K562 (cell line): ENCODE results near the gene CHST15. TPM values are rescaled to one million over a fixed set of nuclear protein-coding genes. Genes with fewer than 3 reads are reported as not detected.

Experiments used
- ATAC-seq: fragments of 200-7000 bp; cut with Tn5 transposase; 3 replicates; pipeline ENCODE4 v1.9.1; 2020; ENCODE audit warnings: moderate library complexity
- BruUV-seq: library from RNA; stranded (reverse); fragments of 400-500 nt; replicated peaks from 2 replicates; lab custom pipeline; 2021; lab: Mats Ljungman, UMichigan
- CTCF ChIA-PET: fragments of 300-600 bp; formaldehyde crosslinking; extraction: SDS; loops from one replicate; lab custom pipeline; 2021; ENCODE audit warnings: low intra/inter-chr PET ratio; lab: Yijun Ruan, JAX
- POLR2A ChIA-PET: fragments of 300-600, 350-650 bp; sonication (Branson Sonifier 250); formaldehyde crosslinking; extraction: SDS; loops from one replicate; lab custom pipeline; 2021; ENCODE audit warnings: antibody characterized with exemption, inconsistent platforms; lab: Yijun Ruan, JAX
- DNase-seq, 4 experiments: peaks; one replicate each; pipeline versions ENCODE4 v3.0.0 to v3.0.0-alpha.2; 2011 to 2018; ENCODE audit warnings: low spot score in 3 of 4, mixed read lengths in 3 of 4; ENCODE audit errors: extremely low read depth in 1 of 4
- FAIRE-seq: peaks from 2 replicates; lab custom pipeline; 2011; peaks lifted over from hg19 to GRCh38; lab: Jason Lieb, UNC
- H2AFZ ChIP-seq: 2 replicates; pipeline ENCODE4 v1.6.0; 2011; ENCODE audit warnings: low read depth, low read length, control low read depth, inconsistent platforms
- H3K27ac ChIP-seq: fragments of 200-600 bp; 3 replicates; pipeline ENCODE4 v1.8.0; 2011; ENCODE audit warnings: low read depth, mild to moderate bottlenecking, control low read depth, inconsistent platforms, low read length, moderate library complexity, mixed read lengths; ENCODE audit errors: extremely low read depth
- H3K27me3 ChIP-seq, 2 experiments: fragments of 300-600 bp in 1 of 2; 2 replicates in 1 of 2; 3 replicates in 1 of 2; pipeline versions ENCODE4 v1.6.0 to v1.8.0; 2011; ENCODE audit warnings: inconsistent platforms in 2 of 2, low read length in 2 of 2, mild to moderate bottlenecking in 1 of 2, mixed read lengths in 1 of 2, moderate library complexity in 1 of 2; ENCODE audit not compliant: control insufficient read depth in 2 of 2, insufficient read depth in 2 of 2
- H3K36me3 ChIP-seq: fragments of 300-600 bp; 3 replicates; pipeline ENCODE4 v1.8.0; 2011; ENCODE audit warnings: mild to moderate bottlenecking, low read length, inconsistent platforms; ENCODE audit not compliant: control insufficient read depth, insufficient read depth
- H3K4me1 ChIP-seq, 2 experiments: fragments of 200-600 bp in 1 of 2; replicated peaks in 1 of 2; 2 replicates in 1 of 2; 3 replicates in 1 of 2; pipeline versions ENCODE4 v1.5.1 to v1.8.0; 2011; ENCODE audit warnings: inconsistent platforms in 2 of 2, low read length in 2 of 2, mild to moderate bottlenecking in 1 of 2, mixed read lengths in 1 of 2, moderate library complexity in 1 of 2; ENCODE audit not compliant: control insufficient read depth in 2 of 2, insufficient read depth in 2 of 2
- H3K4me2 ChIP-seq: 2 replicates; pipeline ENCODE4 v1.6.1; 2011; ENCODE audit warnings: low read length, control low read depth, inconsistent platforms, mixed read lengths; ENCODE audit not compliant: insufficient read depth
- H3K4me3 ChIP-seq: fragments of 200-600 bp; sonication (generic), shearing (Covaris generic); 2 replicates; pipeline ENCODE4 v1.5.1; 2016; ENCODE audit warnings: control low read depth, inconsistent platforms
- H3K79me2 ChIP-seq: fragments of 200-600 bp; 3 replicates; pipeline ENCODE4 v1.8.0; 2011; ENCODE audit warnings: low read length, inconsistent platforms; ENCODE audit not compliant: control insufficient read depth, insufficient read depth
- H3K9ac ChIP-seq, 2 experiments: 2 replicates each; pipeline versions ENCODE4 v1.6.0 to v1.6.1; 2011; ENCODE audit warnings: low read depth in 2 of 2, low read length in 2 of 2, control low read depth in 1 of 2, inconsistent platforms in 1 of 2, mild to moderate bottlenecking in 1 of 2, mixed read lengths in 1 of 2; ENCODE audit not compliant: insufficient read depth in 1 of 2
- H3K9me1 ChIP-seq: one replicate; pipeline ENCODE4 v1.6.0; 2011; ENCODE audit warnings: inconsistent platforms, mild to moderate bottlenecking, low read length, moderate library complexity; ENCODE audit not compliant: control insufficient read depth, insufficient read depth
- H3K9me3 ChIP-seq: replicated peaks from 2 replicates; pipeline ENCODE4 v1.5.1; 2011; ENCODE audit warnings: low read depth, low read length, inconsistent platforms; ENCODE audit not compliant: control insufficient read depth, insufficient read depth
- H4K20me1 ChIP-seq: replicated peaks from 2 replicates; pipeline ENCODE4 v1.6.1; 2011; ENCODE audit warnings: low read length, inconsistent platforms, mixed read lengths; ENCODE audit not compliant: control insufficient read depth, insufficient read depth
- CEBPZ ChIP-seq: fragments of 150-350 bp; IDR thresholded peaks from 2 replicates; pipeline ENCODE4 v1.6.1; 2014; ENCODE audit warnings: low read depth, mild to moderate bottlenecking, low read length, borderline replicate concordance
- CXXC5 ChIP-seq: fragments of 250-450 bp; sonication (Bioruptor Pico); IDR thresholded peaks from 2 replicates; pipeline ENCODE4 v1.8.0; 2022; ENCODE audit warnings: inconsistent platforms, mild to moderate bottlenecking, moderate library complexity
- DPF2 ChIP-seq: fragments of 450-650 bp; IDR thresholded peaks from 2 replicates; pipeline ENCODE4 v1.6.1; 2016
- IRF2 ChIP-seq: sonication (generic); formaldehyde crosslinking; IDR thresholded peaks from 2 replicates; pipeline ENCODE4 v1.8.1; 2022; ENCODE audit warnings: mild to moderate bottlenecking, missing genetic modification reagents
- LEF1 ChIP-seq: fragments of 450-650 bp; IDR thresholded peaks from 2 replicates; pipeline ENCODE4 v1.6.1; 2016; ENCODE audit warnings: mild to moderate bottlenecking
- PURB ChIP-seq: sonication (generic); formaldehyde crosslinking; IDR thresholded peaks from 2 replicates; pipeline ENCODE4 v1.9.0; 2021; ENCODE audit warnings: low read depth, mild to moderate bottlenecking, missing genetic modification reagents
- RBM14 ChIP-seq: fragments of 200-400 bp; formaldehyde crosslinking; IDR thresholded peaks from 2 replicates; pipeline ENCODE4 v1.6.1; 2018; ENCODE audit warnings: low read depth, mild to moderate bottlenecking, low read length, moderate library complexity, borderline replicate concordance; ENCODE audit not compliant: insufficient read depth
- RFX5 ChIP-seq: IDR thresholded peaks from 2 replicates; pipeline ENCODE4 v1.6.1; 2011; ENCODE audit warnings: low read depth, mild to moderate bottlenecking, improper control_type of control experiment, low read length
- TAL1 ChIP-seq: fragments of 450-650 bp; IDR thresholded peaks from 2 replicates; pipeline ENCODE4 v1.6.1; 2016; ENCODE audit warnings: mild to moderate bottlenecking
- ZBTB43 ChIP-seq: sonication (generic); formaldehyde crosslinking; IDR thresholded peaks from 2 replicates; pipeline ENCODE4 v1.8.0; 2023; ENCODE audit warnings: mild to moderate bottlenecking, missing genetic modification reagents
- ZNF224 ChIP-seq: sonication (generic); formaldehyde crosslinking; IDR thresholded peaks from 2 replicates; pipeline ENCODE4 v1.8.0; 2022; ENCODE audit warnings: mild to moderate bottlenecking, missing genetic modification reagents
- ZNF668 ChIP-seq: fragments of 250-450 bp; sonication (Bioruptor Pico); IDR thresholded peaks from 2 replicates; pipeline ENCODE4 v1.8.0; 2022; ENCODE audit warnings: mild to moderate bottlenecking, inconsistent platforms
- ZNF717 ChIP-seq: fragments of 250-450 bp; sonication (Bioruptor Pico); IDR thresholded peaks from 2 replicates; pipeline ENCODE4 v1.5.0; 2021
- ZNF830 ChIP-seq: fragments of 250-450 bp; sonication (Bioruptor Pico); IDR thresholded peaks from 2 replicates; pipeline ENCODE4 v1.5.0; 2021; ENCODE audit warnings: mild to moderate bottlenecking
- WGBS: fragments of 100-300 bp; shearing (Covaris generic); methylation state at CpG from one replicate; pipeline ENCODE4 v1.1.6; 2016; ENCODE audit warnings: low coverage, mixed read lengths; ENCODE audit not compliant: insufficient coverage; ENCODE audit errors: missing lambda C conversion rate; 5-methylcytosine and 5-hydroxymethylcytosine counted together
- in situ Hi-C: fragments of 300-500 bp; cut with MboI; formaldehyde crosslinking; loops from 4 replicates; pipeline ENCODE4 v1.15.0; 2018; ENCODE audit warnings: inconsistent platforms, mixed read lengths
- intact Hi-C: fragments of 100-400 bp; cut with micrococcal nuclease; formaldehyde crosslinking; loops from 2 replicates; pipeline ENCODE4 v1.14.2; 2022
- polyA plus RNA-seq, 8 experiments: library from polyadenylated mRNA; depleted of rRNA in 4 of 8; stranded (reverse) in 5 of 8; unstranded in 3 of 8; fragments of >200 nt; fragmentation: Nextera tagmentation in 2 of 8; fragmentation: Illumina TruSeq in 1 of 8; extraction: Ambion mirVana in 2 of 8; extraction: Trizol in 1 of 8; gene quantifications; 2 replicates each; pipeline versions ENCODE4 v1.2.1 to v1.2.3, GENCODE V29; 2011 to 2014; ENCODE audit warnings: inconsistent platforms in 1 of 8, missing spikeins in 1 of 8
- total RNA-seq, 7 experiments: library from RNA; depleted of rRNA in 6 of 7; stranded (reverse); fragments of >200 nt in 6 of 7; fragmentation: Illumina TruSeq in 2 of 7; extraction: Trizol in 2 of 7; gene quantifications; 2 replicates each; pipeline versions ENCODE4 v1.2.1 to v1.2.3, GENCODE V29; 2011 to 2021; ENCODE audit warnings: low replicate concordance in 1 of 7

CHST15 gene
- total and polyA plus RNA-seq, 9 of the 15 experiments (the other 6 are each of a cell fraction or from before 2014, with no cell fraction given): 0.04 to 0.16 (median 0.08) TPM

GRCh38 chr10:123997013-123997412 is 96.4 kb downstream of the CHST15 start:
- no peak overlapping the region for H3K4me3 ChIP-seq
- no peak for TF ChIP-seq ZNF830 (CRISPR knock-in tag)
- TF ChIP-seq CXXC5 (CRISPR knock-in tag): no peak
- TF ChIP-seq LEF1: no peak
- no peak for TF ChIP-seq ZNF224 (CRISPR knock-in tag)
- no peak for TF ChIP-seq TAL1
- no peak for TF ChIP-seq CEBPZ
- TF ChIP-seq DPF2: no peak
- no peak for TF ChIP-seq RFX5
- no peak for TF ChIP-seq IRF2 (CRISPR knock-in tag)
- TF ChIP-seq ZNF668 (CRISPR knock-in tag): no peak
- TF ChIP-seq ZBTB43 (CRISPR knock-in tag): no peak
- TF ChIP-seq PURB (CRISPR knock-in tag): no peak
- TF ChIP-seq RBM14: no peak
- no peak for TF ChIP-seq ZNF717 (CRISPR knock-in tag)
- no peaks in the 10 kb centered on the region for H4K20me1 ChIP-seq
- POLR2A ChIA-PET: interaction anchor here (0.6 kb wide), 1 partner anchor 89 kb away, joined by 3 read pairs; no protein-coding TSS in a partner anchor
- no peaks in the 10 kb centered on the region for H3K9me3 ChIP-seq
- ATAC-seq (no peak), DNase-seq (no peak), FAIRE-seq (no peak)
- CTCF ChIA-PET: interaction anchor here (1.3 kb wide), 1 partner anchor 392 kb away, joined by 3 read pairs; no protein-coding TSS in a partner anchor
- no peak overlapping the region for H2AFZ ChIP-seq
- peaks cover 0 to 12% of the 10 kb centered on the region in 2 experiments; a peak in 2 of 5 replicates for H3K4me1 ChIP-seq
- H3K9me1 ChIP-seq: no peaks in the 10 kb centered on the region
- in situ Hi-C loops (no loop called here), intact Hi-C loops (no loop called here)
- no peak overlapping the region for H3K27ac ChIP-seq
- no peaks in the 10 kb centered on the region; a peak in 1 of 5 replicates for H3K27me3 ChIP-seq
- H3K79me2 ChIP-seq: no peaks in the 10 kb centered on the region
- no peaks in the 10 kb centered on the region for H3K36me3 ChIP-seq
- no peak overlapping the region for H3K4me2 ChIP-seq
- no peak overlapping the region for H3K9ac ChIP-seq
- 2% methylated on average over 6 of the region's 6 CpGs for WGBS
- BruUV-seq: no TSS peak
